ENCODE data around the gene ARSA. TPM values are rescaled to one million over a fixed set of nuclear protein-coding genes. Genes with fewer than 3 reads are reported as not detected.

The ARSA gene
- total RNA-seq, 1 donor, result 21.3 TPM

GRCh38 chr22:50633771-50634170 is 5.8 kb upstream of the ARSA start:
- Histone ChIP-seq H3K4me1 (ENCODE audit: insufficient read depth, low read length) (peaks cover 3% of the 10 kb centered on the region), H3K9me3 (ENCODE audit: low read depth, low read length) (no peaks in the 10 kb centered on the region)

GRCh38 chr22:50633086-50633485 is 5.1 kb upstream of the ARSA start:
- Histone ChIP-seq H3K4me1 (ENCODE audit: insufficient read depth, low read length) (peaks cover 9% of the 10 kb centered on the region), H3K9me3 (ENCODE audit: low read depth, low read length) (no peaks in the 10 kb centered on the region), H3K27me3 (ENCODE audit: insufficient read depth, low read length) (no peaks in the 10 kb centered on the region), H3K4me3 (ENCODE audit: low read length) (no peak overlapping the region)

More at GRCh38 chr22:50633771-50634170, 5.8 kb upstream of the ARSA start:
- H3K4me3 ChIP-seq (ENCODE audit: low read length), result no peak overlapping the region
- H3K27me3 ChIP-seq (ENCODE audit: insufficient read depth, low read length), result no peaks in the 10 kb centered on the region

- no peak overlapping the region for H3K4me3 ChIP-seq (ENCODE audit: low read length)
- no peaks in the 10 kb centered on the region for H3K9me3 ChIP-seq (ENCODE audit: low read depth, low read length)
- no peaks in the 10 kb centered on the region for H3K27me3 ChIP-seq (ENCODE audit: insufficient read depth, low read length)
- peaks cover 23% of the 10 kb centered on the region for H3K4me1 ChIP-seq (ENCODE audit: insufficient read depth, low read length)
These were observed 2.4 kb upstream of the ARSA start for GRCh38 chr22:50630376-50630775.

GRCh38 chr22:50628543-50629134 is 687 bp upstream of the ARSA start:
- H3K27me3 ChIP-seq (ENCODE audit: insufficient read depth, low read length), result no peaks in the 10 kb centered on the region
- peak overlapping the region; percentile 57 for H3K4me3 ChIP-seq (ENCODE audit: low read length)
- H3K4me1 ChIP-seq (ENCODE audit: insufficient read depth, low read length), result peaks cover 23% of the 10 kb centered on the region
- no peaks in the 10 kb centered on the region for H3K9me3 ChIP-seq (ENCODE audit: low read depth, low read length)

- Histone ChIP-seq H3K9me3 (ENCODE audit: low read depth, low read length) (no peaks in the 10 kb centered on the region), H3K4me1 (ENCODE audit: insufficient read depth, low read length) (peaks cover 36% of the 10 kb centered on the region), H3K4me3 (ENCODE audit: low read length) (peak overlapping the region; percentile 68), H3K27me3 (ENCODE audit: insufficient read depth, low read length) (no peaks in the 10 kb centered on the region)
These were observed 906 bp downstream of the ARSA start for GRCh38 chr22:50626850-50627641.

- Histone ChIP-seq H3K4me1 (ENCODE audit: insufficient read depth, low read length) (peaks cover 42% of the 10 kb centered on the region), H3K9me3 (ENCODE audit: low read depth, low read length) (no peaks in the 10 kb centered on the region), H3K4me3 (ENCODE audit: low read length) (no peak overlapping the region), H3K27me3 (ENCODE audit: insufficient read depth, low read length) (no peaks in the 10 kb centered on the region)
These were observed 1.6 kb downstream of the ARSA start for GRCh38 chr22:50626314-50626849.

GRCh38 chr22:50625568-50626313 is 2.2 kb downstream of the ARSA start:
- Histone ChIP-seq H3K4me3 (ENCODE audit: low read length) (no peak overlapping the region), H3K9me3 (ENCODE audit: low read depth, low read length) (no peaks in the 10 kb centered on the region), H3K4me1 (ENCODE audit: insufficient read depth, low read length) (peaks cover 49% of the 10 kb centered on the region), H3K27me3 (ENCODE audit: insufficient read depth, low read length) (no peaks in the 10 kb centered on the region)

- H3K9me3 ChIP-seq (ENCODE audit: low read depth, low read length), result no peaks in the 10 kb centered on the region
- peaks cover 54% of the 10 kb centered on the region for H3K4me1 ChIP-seq (ENCODE audit: insufficient read depth, low read length)
- no peak overlapping the region for H3K4me3 ChIP-seq (ENCODE audit: low read length)
- no peaks in the 10 kb centered on the region for H3K27me3 ChIP-seq (ENCODE audit: insufficient read depth, low read length)
These were observed 2.8 kb downstream of the ARSA start for GRCh38 chr22:50625131-50625567.

- Histone ChIP-seq H3K4me1 (ENCODE audit: insufficient read depth, low read length) (peaks cover 59% of the 10 kb centered on the region), H3K9me3 (ENCODE audit: low read depth, low read length) (no peaks in the 10 kb centered on the region)
These were observed 3.4 kb downstream of the ARSA start for GRCh38 chr22:50624347-50625130.

GRCh38 chr22:50622723-50623327 is 5.1 kb downstream of the ARSA start:
- H3K27me3 ChIP-seq (ENCODE audit: insufficient read depth, low read length), result no peaks in the 10 kb centered on the region
- H3K9me3 ChIP-seq (ENCODE audit: low read depth, low read length), result no peaks in the 10 kb centered on the region
- H3K4me1 ChIP-seq (ENCODE audit: insufficient read depth, low read length), result peaks cover 50% of the 10 kb centered on the region
- H3K4me3 ChIP-seq (ENCODE audit: low read length), result no peak overlapping the region

More at GRCh38 chr22:50624347-50625130, 3.4 kb downstream of the ARSA start:
- Histone ChIP-seq H3K27me3 (ENCODE audit: insufficient read depth, low read length) (no peaks in the 10 kb centered on the region), H3K4me3 (ENCODE audit: low read length) (no peak overlapping the region)

GRCh38 chr22:50621948-50622722 is 5.8 kb downstream of the ARSA start:
- Histone ChIP-seq H3K9me3 (ENCODE audit: low read depth, low read length) (no peaks in the 10 kb centered on the region), H3K27me3 (ENCODE audit: insufficient read depth, low read length) (no peaks in the 10 kb centered on the region), H3K4me1 (ENCODE audit: insufficient read depth, low read length) (peaks cover 43% of the 10 kb centered on the region), H3K4me3 (ENCODE audit: low read length) (peak overlapping the region; percentile 46)

GRCh38 chr22:50621356-50621880 is 6.5 kb downstream of the ARSA start:
- Histone ChIP-seq H3K4me1 (ENCODE audit: insufficient read depth, low read length) (peaks cover 36% of the 10 kb centered on the region), H3K27me3 (ENCODE audit: insufficient read depth, low read length) (no peaks in the 10 kb centered on the region), H3K4me3 (ENCODE audit: low read length) (peak overlapping the region; percentile 46), H3K9me3 (ENCODE audit: low read depth, low read length) (no peaks in the 10 kb centered on the region)

- no peaks in the 10 kb centered on the region for H3K27me3 ChIP-seq (ENCODE audit: insufficient read depth, low read length)
- peak overlapping the region; percentile 46 for H3K4me3 ChIP-seq (ENCODE audit: low read length)
- no peaks in the 10 kb centered on the region for H3K9me3 ChIP-seq (ENCODE audit: low read depth, low read length)
- H3K4me1 ChIP-seq (ENCODE audit: insufficient read depth, low read length), result peaks cover 36% of the 10 kb centered on the region
These were observed 7.2 kb downstream of the ARSA start for GRCh38 chr22:50620593-50621355.

All from mononuclear cell (primary cell).